Nephron progenitor cell (in vitro differentiated cells): ENCODE measurements around the gene DLGAP5.

ENCODE experiments used
- DNase-seq: peaks from one replicate; pipeline ENCODE4 v3.0.0; 2021
- H3K27ac Mint-ChIP-seq: 2 replicates; pipeline ENCODE4 v1.8.0; 2021; ENCODE audit warnings: mild to moderate bottlenecking, moderate library complexity, mixed read lengths
- H3K27me3 Mint-ChIP-seq: 2 replicates; pipeline ENCODE4 v1.8.0; 2021; ENCODE audit warnings: mild to moderate bottlenecking, low read depth, mixed read lengths; ENCODE audit not compliant: poor library complexity
- H3K36me3 Mint-ChIP-seq: 2 replicates; pipeline ENCODE4 v1.8.0; 2021; ENCODE audit warnings: low read depth, mixed read lengths
- H3K4me1 Mint-ChIP-seq: 2 replicates; pipeline ENCODE4 v1.8.0; 2021; ENCODE audit warnings: mixed read lengths
- H3K4me3 Mint-ChIP-seq: 2 replicates; pipeline ENCODE4 v1.8.0; 2021; ENCODE audit warnings: mild to moderate bottlenecking, moderate library complexity, mixed read lengths
- H3K9me3 Mint-ChIP-seq: 2 replicates; pipeline ENCODE4 v1.8.0; 2021; ENCODE audit warnings: mild to moderate bottlenecking, moderate library complexity, mixed read lengths
- TF ChIP-seq, protein P1 (sequence below): fragments of 200-600 bp; sonication (generic); IDR thresholded peaks from 2 replicates; pipeline ENCODE4 v1.5.0; 2021; ENCODE audit warnings: antibody characterized with exemption

Gene DLGAP5

DNA sequence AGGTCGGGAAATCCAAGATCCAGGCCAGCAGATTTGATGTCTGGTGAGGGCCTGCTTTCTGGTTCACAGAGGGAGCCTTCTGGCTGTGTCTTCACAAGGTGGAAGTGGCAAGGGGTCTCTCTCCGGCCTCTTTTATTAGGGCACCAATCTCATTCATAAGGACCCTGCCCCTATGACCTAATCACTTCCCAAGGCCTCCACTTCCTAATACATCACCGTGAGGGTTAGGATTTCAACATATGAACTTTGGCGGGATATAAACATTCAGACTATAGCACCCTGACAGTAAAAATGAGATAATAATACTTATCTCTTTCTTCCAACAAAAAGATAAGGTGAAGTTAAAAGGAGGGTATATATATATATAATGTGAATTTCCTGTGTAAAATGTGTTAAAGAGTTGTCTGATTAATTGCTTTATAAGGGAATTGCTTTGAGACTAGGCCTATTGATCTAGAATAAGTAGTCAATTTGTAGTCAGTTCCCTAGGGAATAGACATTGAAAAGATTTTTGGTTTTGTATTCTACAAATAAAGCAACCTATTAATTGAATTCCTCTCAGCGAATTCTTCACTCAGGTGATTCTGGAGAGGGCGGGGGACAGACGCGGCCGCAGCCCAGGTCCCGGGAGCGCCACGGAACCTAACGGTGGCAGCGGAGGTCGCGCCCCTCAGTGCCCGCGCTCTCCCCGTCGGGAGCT is 62.8 kb downstream of the DLGAP5 start:
- no peak overlapping the region for H3K27ac Mint-ChIP-seq
- H3K9me3 Mint-ChIP-seq: no peaks in the 10 kb centered on the region
- peaks cover 78% of the 10 kb centered on the region for H3K27me3 Mint-ChIP-seq
- DNase-seq: no peak
- peaks cover 10% of the 10 kb centered on the region for H3K4me1 Mint-ChIP-seq
- no peaks in the 10 kb centered on the region for H3K36me3 Mint-ChIP-seq
- TF ChIP-seq, protein P1, sequence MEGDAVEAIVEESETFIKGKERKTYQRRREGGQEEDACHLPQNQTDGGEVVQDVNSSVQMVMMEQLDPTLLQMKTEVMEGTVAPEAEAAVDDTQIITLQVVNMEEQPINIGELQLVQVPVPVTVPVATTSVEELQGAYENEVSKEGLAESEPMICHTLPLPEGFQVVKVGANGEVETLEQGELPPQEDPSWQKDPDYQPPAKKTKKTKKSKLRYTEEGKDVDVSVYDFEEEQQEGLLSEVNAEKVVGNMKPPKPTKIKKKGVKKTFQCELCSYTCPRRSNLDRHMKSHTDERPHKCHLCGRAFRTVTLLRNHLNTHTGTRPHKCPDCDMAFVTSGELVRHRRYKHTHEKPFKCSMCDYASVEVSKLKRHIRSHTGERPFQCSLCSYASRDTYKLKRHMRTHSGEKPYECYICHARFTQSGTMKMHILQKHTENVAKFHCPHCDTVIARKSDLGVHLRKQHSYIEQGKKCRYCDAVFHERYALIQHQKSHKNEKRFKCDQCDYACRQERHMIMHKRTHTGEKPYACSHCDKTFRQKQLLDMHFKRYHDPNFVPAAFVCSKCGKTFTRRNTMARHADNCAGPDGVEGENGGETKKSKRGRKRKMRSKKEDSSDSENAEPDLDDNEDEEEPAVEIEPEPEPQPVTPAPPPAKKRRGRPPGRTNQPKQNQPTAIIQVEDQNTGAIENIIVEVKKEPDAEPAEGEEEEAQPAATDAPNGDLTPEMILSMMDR: no peak
- H3K4me3 Mint-ChIP-seq: peak overlapping the region; percentile 78

DNA sequence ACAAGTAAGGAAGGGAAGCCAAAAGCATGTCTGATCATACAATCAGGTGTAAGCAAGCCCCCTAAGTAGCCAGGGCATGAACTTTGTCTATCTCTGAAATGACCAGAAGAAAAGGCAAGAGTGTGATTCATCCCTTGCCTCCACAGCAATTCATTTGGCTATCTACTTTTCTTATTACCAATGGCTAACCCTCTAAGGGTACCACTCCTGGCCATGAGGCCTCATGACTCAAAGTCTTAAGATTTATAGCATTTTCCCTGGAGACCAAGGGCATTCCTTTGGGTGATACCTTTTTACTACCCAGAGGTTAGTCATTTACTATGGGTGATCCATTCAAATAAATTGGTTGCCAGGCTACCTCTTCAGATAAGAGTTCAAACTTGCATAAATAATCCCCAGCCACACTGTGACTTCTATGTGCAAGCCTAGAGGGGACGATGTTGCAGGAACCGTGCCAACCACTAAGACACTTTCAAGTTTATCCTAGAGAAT is 63.9 kb downstream of the DLGAP5 start:
- peaks cover 20% of the 10 kb centered on the region for H3K4me1 Mint-ChIP-seq
- no peaks in the 10 kb centered on the region for H3K9me3 Mint-ChIP-seq
- DNase-seq: no peak
- TF ChIP-seq, protein P1: no peak
- no peak overlapping the region for H3K4me3 Mint-ChIP-seq
- H3K27ac Mint-ChIP-seq: no peak overlapping the region
- H3K36me3 Mint-ChIP-seq: no peaks in the 10 kb centered on the region
- peaks cover 78% of the 10 kb centered on the region for H3K27me3 Mint-ChIP-seq

DNA sequence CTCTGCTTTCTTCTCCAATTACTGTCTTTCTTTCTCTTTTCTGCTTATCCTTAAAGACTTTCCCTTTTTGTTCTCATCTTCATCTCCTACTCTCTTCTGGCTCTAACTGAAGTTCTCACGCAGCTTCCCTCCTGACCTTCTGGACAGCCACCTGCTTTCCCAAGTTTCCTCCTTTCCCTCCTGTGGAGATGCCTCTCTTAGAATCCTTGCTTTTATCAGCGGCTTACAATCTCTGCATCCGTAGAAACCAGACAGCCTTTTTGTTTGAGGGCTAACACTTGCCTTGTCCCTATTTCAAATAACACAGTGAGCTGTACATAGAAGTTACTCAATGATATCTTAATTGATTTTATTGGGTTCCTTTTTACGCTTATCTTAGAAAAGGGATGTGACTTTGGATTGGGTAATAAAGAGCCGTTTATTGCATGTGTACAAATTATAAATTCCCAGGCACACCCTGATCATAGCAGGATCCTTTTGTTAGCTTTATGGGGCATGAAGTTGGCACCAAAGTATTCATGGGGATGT is 64.4 kb downstream of the DLGAP5 start:
- Mint-ChIP-seq H3K4me1 (peaks cover 25% of the 10 kb centered on the region), H3K36me3 (no peaks in the 10 kb centered on the region), H3K27ac (no peak overlapping the region), H3K9me3 (no peaks in the 10 kb centered on the region), H3K4me3 (no peak overlapping the region), H3K27me3 (peaks cover 74% of the 10 kb centered on the region)
- DNase-seq: no peak
- TF ChIP-seq, protein P1: no peak

DNA sequence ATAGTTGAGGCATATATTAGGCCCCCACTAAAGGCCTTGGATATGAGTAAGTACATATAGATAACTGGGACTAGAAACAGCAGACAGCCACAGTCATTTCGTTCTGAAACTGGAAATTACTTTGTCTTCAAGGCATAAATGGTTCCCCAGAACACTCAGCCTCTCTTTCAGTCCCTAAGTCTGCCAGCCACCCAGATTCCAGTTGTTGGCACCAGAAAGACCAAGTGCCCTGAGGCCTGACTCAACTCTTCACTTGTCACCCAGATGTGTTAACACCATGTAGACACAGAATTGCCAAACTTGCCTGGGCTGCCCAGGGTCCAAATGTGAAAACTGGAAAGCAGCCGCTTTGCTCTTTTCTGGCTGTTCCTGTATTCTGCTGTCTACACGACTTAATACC is 65.4 kb downstream of the DLGAP5 start:
- H3K27me3 Mint-ChIP-seq: peaks cover 67% of the 10 kb centered on the region
- TF ChIP-seq, protein P1: no peak
- H3K27ac Mint-ChIP-seq: no peak overlapping the region
- peaks cover 30% of the 10 kb centered on the region for H3K4me1 Mint-ChIP-seq
- H3K36me3 Mint-ChIP-seq: no peaks in the 10 kb centered on the region
- no peak overlapping the region for H3K4me3 Mint-ChIP-seq
- no peaks in the 10 kb centered on the region for H3K9me3 Mint-ChIP-seq
- no peak for DNase-seq

DNA sequence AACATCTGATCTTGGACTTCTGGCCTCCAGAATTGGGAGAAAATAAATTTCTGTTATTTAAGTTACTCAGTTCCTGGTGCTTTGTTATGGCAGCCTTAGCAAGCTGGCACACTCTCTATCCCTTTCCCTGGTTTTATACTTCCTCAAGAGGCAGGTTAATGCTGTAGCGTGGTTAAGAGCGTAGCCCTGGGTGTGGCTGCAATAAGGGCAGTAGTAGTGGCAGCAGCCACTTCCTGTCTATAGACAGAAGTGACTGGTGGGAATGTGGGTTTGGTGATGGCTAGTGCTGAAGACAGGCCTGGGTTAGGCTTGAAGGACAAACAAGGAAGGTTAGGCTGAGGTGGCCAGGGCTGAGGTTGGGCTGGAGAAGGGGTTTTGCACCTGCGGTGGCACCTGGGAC is 66.0 kb downstream of the DLGAP5 start:
- Mint-ChIP-seq H3K4me3 (no peak overlapping the region), H3K36me3 (no peaks in the 10 kb centered on the region), H3K9me3 (no peaks in the 10 kb centered on the region), H3K4me1 (peaks cover 32% of the 10 kb centered on the region), H3K27me3 (peaks cover 64% of the 10 kb centered on the region), H3K27ac (no peak overlapping the region)
- TF ChIP-seq, protein P1: no peak
- no peak for DNase-seq
